GM18526 (cell line): ENCODE data around the gene RNF217.

ENCODE experiments used
- POLR2A ChIP-seq: IDR thresholded peaks from 3 replicates; pipeline ENCODE4 v1.6.1; 2011; ENCODE audit not compliant: insufficient read length; ENCODE audit errors: extremely low read depth

The RNF217 gene

DNA sequence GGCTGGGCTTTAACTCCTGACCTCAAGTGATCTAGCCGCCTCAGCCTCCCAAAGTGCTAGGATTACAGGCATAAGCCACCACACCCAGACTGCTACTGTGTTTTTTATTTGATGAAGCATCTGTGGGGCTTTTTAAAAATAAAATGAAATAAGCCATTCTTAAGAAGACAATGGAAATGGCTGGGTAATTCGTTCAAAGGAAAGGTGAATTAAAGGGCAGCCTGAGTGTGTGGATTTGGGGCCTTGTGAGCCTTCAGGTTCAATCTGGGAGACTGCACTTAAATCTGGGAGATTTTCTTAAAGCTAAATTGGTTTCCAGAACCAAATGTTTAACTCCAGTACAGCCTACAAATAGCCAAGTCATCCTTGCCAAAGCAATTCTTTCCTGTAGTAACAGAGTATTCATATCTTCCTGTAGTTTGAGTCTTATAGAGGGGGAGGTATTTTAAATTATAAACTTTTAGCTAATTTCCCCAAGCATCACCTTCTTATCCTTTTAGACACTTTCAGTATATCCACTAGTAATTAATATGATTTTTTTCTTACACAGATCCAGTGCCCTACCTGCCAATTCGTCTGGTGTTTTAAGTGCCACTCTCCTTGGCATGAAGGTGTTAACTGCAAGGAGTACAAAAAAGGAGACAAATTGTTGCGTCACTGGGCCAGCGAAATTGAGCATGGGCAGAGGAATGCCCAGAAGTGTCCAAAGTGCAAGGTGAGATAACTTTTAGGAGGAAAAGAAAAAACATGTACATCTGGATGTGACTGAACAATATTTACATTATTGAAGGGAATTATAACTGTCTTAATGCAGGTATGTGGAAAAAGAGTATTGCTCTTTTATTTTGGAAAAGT is 95.4 kb downstream of the RNF217 start:
- no peak for TF ChIP-seq POLR2A

DNA sequence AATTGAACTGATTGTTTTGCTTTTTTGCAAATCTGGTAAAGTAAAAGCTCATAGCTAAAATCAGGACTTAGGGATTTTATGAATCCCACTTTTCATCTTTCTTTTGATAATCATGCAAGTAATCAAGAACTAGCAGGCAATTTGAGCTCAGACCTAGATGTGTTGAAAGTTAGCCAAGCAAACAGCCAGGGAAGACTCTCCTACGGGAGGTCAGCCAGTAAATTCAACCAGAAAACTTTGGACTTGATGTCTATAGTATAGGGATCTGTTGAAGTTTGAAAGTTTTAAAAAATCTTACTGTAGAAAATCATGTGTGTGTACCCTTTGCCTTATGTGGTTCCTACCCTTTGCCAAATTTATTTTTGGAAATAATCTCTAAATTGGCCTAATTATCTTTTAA is 96.3 kb downstream of the RNF217 start:
- TF ChIP-seq POLR2A = no peak

DNA sequence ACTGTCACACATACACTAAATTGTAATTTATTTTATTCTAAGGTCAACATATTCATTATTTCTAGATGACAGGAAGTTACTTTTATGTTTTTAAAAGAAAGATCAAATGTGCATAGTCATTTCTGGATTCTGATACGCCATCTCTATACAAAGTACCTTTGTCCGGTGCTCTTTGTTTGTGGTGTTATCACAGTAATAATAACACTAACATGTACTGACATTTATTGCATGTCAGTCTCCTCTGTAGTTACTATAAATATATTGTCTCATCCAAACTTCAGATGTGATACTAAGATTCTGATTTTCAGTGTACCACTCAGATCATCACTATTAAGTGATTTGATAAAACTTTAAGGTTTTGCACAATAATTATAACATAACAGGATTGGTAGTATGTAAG is 101.1 kb downstream of the RNF217 start:
- TF ChIP-seq POLR2A = no peak

DNA sequence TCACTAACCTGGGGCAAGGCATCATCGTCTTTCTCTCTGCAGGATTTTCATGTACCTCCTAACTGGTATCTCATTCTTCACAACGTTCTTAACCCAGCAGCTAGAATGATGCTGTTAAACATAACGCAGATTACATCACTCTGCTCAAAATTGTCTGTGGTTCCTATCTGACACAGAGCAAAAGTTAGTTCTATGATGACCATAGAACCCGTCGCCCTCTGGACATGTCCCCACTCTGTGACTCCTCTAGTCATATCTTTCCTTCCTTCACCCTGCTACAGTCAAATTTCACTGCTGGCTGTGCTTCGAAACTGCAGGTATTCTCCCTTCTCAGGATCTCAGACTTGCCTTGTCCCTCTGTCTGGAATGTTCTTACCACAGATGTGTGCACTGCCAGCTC is 103.9 kb downstream of the RNF217 start:
- no peak for TF ChIP-seq POLR2A

DNA sequence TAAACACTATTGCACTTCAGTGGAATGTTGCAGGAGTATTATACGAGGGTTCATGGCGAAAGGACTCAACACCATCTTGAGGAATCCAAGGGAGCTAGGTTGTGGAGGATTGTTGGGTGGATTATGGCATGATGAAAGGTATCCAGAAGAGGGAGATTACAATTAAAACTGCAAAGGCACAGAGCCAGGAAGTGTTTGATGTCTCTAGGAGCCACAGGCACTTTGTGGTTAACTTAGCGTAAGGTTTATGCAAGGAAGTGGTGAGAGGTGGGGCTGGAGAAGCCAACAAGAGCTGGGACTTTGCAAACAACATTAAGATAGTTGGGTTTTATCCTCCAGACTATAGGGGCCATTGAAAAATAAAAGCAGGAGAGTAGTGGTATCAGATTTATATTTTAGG is 104.7 kb downstream of the RNF217 start:
- TF ChIP-seq POLR2A = no peak

DNA sequence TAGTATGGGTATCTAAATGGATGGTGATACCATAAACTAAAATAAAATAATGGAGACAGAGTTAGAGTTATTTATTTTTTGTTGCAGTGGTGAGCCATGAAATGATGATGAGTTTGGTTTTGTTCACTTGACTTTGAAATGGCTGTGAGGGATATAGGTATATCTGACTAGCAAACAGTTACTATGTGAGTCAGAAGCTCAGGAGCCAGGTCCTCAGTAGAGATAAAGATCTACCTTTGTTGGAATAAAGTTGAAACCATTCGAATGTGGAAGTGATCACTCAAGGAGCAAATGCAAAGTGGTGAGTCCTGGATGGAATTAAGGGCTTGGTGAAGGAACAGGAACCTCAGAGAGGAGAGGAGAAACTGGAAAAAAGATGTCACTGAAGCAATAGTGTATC is 105.3 kb downstream of the RNF217 start:
- TF ChIP-seq POLR2A = no peak

DNA sequence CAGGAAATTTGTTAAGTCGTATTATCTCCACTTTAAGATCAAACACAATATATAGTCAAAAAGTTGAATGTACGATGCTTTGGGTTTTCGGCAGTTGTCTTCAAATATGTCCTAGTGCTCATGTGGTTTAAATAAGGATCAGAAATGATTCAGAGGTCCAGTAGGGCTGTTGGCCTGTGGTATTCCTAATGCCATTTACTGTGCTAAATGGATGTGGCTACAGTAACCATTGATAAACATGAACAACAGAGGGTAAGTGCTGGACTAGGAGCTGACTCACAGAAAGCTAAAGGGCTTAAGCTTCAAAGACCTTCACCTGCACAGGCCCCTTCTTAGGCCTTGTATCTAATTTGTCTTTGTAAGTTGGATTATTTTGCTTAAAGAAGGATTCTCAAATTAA is 110.8 kb downstream of the RNF217 start:
- TF ChIP-seq POLR2A = no peak

DNA sequence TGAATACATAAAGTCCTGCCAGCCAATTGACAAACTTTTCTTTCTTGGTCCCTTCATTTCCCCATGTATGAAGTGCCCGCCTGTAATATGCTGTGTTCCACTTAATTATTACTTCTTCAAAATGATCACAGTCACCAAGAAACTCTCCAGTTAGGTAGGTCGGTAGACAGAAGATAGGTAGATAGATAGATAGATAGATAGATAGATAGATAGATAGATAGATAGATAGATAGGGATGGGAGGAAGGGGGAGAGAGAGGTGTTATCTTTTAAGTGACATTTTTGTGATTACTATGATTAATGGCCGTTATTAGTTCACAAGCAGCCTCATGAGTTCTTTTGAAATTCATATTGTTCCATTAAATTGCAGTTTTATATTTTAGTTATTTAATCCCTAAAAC is 111.9 kb downstream of the RNF217 start:
- no peak for TF ChIP-seq POLR2A

DNA sequence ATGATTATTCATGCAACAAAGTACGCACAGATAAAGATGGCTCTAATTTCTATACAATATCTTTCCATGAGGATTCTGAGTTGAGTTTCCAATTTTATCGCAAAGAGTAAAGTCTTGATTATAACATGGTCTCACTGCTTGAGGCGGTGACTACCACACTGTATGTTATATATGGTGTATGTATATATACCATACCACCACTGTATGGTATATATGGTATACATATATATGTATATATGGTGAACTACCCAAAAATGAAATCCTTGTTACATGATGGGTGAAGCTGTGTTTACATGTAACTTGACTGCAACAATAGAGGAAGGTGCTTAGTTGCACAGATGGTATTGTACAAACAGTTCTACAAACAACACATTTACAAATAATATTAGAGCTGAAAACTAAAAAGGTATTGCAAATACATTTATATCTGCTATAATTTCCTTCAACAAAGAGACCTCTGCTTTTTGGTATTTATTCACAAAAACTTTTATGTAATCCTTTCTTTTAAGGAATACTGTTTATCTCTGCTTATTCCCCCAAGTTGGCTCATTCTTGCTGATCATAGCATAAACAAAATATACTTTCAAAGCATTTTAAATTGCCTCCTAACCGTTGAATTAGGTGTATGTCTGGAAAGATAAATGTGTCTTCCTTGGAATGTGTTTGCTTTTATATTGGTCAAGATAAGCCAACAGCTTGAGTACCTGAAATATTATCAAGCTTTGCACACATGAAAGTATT is 113.7 kb downstream of the RNF217 start:
- no peak for TF ChIP-seq POLR2A

DNA sequence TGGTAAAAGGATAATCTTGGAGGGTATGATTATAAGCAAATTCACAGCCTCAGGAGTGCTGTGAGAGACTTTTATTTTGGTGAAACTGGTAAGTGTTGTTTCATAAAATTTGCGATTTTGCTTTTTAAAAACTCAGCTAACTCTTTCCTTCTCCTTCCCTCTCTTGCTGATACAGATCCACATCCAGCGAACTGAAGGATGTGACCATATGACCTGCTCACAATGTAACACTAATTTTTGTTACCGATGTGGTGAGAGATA is 114.2 kb downstream of the RNF217 start:
- TF ChIP-seq POLR2A = no peak

DNA sequence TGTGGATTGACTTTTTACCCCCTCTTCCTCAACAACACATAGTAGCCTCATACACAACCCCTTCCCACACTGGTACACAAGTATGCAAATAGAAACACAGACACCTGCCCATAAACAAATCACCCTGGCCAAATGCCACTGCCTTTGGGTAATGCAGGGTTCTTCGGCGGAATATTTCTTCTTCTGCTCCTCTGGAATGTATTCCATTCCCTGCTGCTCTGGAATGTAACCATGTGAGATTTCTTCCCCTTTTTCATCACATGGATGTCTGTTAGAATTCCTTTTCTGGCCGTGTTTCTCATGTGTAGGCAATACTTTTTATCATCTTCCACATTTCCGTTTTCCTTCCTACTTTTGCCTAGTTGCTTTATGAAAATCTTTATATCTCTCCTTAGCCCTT is 115.2 kb downstream of the RNF217 start:
- no peak for TF ChIP-seq POLR2A

DNA sequence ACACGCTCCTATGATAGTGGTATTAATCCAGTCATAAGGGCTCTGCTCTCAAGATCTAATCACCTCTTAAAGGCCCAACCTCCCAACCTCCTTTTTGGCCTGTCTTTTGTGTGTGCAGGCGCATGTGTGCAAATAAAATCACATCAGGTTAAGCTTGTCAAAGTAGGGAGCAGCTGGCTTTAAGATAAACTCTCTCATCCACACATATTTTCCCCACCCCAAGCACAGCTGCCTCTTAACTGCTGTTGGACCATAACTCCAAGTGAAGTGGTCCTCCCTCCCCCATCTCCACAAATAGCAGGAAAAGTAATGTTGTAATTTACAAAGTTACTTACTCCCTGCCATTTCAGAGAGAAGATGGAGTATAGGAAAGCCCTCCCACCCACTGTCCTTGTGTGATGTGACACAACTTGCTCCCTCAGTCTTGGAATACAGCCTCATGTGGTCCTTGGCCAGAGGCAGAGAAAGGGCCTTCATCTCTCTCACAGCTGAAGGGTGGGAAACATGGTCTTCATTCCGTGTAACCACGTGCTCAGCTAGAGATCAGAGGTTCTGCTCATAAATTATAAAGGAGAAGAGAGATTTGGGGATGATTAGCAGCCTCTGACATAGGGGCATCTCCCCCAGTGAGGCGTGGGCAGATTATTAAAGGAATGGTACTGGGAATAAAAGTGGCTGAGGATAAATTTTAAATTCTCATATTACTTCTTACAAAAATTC is 116.5 kb downstream of the RNF217 start:
- no peak for TF ChIP-seq POLR2A

DNA sequence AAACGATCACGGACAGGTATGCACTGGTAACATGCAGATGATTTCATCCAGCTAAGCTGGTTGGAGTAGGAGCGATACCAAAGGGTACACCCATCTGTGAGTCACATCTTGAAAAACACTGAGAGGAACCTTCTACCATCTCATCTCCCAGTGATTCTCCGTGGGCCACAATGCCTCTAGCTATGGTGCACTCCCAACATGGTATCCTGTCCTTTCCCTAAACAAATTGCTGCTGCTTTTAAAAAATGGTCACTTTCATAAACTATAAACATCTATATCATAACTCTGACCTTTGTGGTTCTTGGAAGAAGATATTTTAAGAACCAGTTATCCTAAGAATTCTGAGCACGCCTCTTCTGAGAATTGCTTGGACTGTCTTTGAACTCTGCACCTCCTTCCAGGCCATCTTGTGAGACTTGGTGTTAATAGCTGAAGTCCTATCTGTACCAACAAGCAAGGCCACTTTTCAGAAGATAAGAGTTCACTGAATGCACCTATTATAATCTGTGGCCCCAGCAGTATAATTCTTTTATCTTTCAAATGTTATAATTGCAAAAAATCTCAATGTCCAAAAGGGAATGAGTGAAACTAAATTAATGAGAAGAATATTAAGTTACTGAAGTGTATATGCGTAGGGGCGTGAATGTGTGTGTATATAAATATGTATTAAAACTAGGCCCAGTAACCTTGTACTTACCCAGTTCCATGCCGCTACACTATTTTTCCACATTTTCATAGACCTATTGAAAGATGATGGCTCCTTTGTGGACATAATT is 120.9 kb downstream of the RNF217 start:
- TF ChIP-seq POLR2A = no peak

DNA sequence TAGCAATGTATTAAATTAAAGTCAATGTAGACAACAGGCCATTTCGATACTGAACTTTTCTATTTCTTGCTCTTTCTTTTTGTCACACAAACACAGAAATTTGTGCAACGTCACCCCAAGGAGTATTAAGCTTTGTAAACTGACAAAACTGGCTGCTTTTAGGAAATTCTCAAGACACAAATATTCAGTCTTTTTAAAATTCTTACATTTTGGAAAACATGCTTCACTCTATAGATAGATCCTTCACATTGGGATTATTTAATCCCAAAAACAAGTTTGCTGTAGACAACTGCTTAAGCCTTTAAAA is 121.4 kb downstream of the RNF217 start:
- no peak for TF ChIP-seq POLR2A

DNA sequence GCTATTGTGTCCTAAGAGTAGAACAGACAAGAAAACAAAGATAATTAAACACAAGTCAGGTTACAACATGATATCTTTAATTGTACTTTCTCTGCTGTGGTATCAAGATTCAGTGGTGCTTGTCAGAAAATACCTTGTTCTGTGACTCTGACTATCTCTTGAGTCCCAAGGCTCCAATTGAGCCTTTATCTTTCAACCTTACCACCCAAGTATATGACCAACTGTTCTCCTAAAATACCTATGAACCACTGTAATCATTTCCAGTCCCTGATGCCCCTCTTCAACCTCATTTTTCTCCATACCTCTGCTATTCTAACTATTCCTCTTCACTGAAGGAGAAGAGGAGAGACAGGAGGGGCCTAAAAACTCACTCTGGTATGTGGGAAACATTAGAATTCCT is 124.5 kb downstream of the RNF217 start:
- no peak for TF ChIP-seq POLR2A

DNA sequence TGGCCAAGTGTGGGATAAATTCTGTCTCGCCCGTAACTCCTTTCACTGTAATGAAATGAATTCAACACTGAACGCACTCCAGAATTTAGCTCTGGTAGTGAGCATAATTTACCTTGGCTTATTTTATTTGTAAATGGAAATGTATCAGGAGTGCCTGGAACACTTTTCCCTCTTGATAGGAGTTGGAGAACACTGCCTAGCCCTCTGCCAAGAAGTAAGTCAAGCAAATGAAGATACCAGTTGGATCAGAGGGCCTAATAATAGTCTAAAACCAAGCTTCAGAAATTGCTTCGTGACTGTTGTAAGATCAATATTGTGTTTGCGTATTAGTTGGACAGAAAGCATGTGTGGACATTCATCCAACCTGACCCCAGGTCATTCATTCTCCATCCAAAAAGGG is 126.7 kb downstream of the RNF217 start:
- no peak for TF ChIP-seq POLR2A
